Right lobe of liver (tissue), 4 donors: ENCODE results near the gene TUFT1.

Experiments
- POLR2A ChIP-seq: fragments of 450-650 bp; IDR thresholded peaks from one replicate; pipeline ENCODE4 v1.6.1; 2017; ENCODE audit warnings: antibody characterized with exemption, mild to moderate bottlenecking
- TF ChIP-seq, protein P1 (sequence below), 4 donors: fragments of 200-600 bp in 3 of 4; fragments of 450-650 bp in 1 of 4; IDR thresholded peaks; one replicate each; pipeline versions ENCODE4 v1.5.1 to v1.8.0; 2016 to 2022; ENCODE audit warnings: antibody characterized with exemption in 4 of 4, mild to moderate bottlenecking in 2 of 4
- donor health status: DM: no; HTN: no; CAD: no.
- donor health status: DM: no; HTN: no; CAD: no.
- donor health status: DM: no; HTN: yes; CAD: no.

DNA sequence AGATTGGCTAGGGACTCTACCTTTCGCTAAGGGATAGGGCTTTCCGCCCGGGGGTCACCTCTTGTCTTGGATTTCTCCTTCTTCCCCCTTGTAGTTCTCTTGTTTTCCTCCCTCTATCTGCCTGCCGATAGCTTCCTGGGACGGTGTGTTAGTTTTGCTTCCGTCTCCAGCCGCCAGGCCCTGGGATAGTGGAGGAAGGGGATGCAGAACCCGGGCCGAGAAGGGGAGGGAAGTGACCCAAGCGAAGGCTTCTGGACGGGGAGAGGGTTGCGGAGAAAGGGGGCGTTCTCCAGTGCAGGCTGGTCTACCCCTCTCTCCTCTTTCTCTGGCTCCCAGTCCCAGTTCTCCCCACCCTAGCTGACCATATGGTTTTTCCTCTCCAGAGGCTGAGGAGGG is 871 bp downstream of the TUFT1 start:
- TF ChIP-seq, protein P1, sequence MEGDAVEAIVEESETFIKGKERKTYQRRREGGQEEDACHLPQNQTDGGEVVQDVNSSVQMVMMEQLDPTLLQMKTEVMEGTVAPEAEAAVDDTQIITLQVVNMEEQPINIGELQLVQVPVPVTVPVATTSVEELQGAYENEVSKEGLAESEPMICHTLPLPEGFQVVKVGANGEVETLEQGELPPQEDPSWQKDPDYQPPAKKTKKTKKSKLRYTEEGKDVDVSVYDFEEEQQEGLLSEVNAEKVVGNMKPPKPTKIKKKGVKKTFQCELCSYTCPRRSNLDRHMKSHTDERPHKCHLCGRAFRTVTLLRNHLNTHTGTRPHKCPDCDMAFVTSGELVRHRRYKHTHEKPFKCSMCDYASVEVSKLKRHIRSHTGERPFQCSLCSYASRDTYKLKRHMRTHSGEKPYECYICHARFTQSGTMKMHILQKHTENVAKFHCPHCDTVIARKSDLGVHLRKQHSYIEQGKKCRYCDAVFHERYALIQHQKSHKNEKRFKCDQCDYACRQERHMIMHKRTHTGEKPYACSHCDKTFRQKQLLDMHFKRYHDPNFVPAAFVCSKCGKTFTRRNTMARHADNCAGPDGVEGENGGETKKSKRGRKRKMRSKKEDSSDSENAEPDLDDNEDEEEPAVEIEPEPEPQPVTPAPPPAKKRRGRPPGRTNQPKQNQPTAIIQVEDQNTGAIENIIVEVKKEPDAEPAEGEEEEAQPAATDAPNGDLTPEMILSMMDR (IDR thresholded peaks at IDR 0.05), result no peak
- TF ChIP-seq POLR2A, result no peak
